GM19372 (cell line): ENCODE data around the gene DTNB.
A peak's percentile ranks its signal among the peaks of the same experiment; 100 is the strongest.

Source experiments
- ATAC-seq: cut with Tn5 transposase; IDR thresholded peaks from one replicate; pipeline ENCODE4 v1.9.1; 2021; ENCODE audit warnings: mild to moderate bottlenecking, low read depth, moderate library complexity; ENCODE audit not compliant: unreplicated experiment

DTNB gene

DNA sequence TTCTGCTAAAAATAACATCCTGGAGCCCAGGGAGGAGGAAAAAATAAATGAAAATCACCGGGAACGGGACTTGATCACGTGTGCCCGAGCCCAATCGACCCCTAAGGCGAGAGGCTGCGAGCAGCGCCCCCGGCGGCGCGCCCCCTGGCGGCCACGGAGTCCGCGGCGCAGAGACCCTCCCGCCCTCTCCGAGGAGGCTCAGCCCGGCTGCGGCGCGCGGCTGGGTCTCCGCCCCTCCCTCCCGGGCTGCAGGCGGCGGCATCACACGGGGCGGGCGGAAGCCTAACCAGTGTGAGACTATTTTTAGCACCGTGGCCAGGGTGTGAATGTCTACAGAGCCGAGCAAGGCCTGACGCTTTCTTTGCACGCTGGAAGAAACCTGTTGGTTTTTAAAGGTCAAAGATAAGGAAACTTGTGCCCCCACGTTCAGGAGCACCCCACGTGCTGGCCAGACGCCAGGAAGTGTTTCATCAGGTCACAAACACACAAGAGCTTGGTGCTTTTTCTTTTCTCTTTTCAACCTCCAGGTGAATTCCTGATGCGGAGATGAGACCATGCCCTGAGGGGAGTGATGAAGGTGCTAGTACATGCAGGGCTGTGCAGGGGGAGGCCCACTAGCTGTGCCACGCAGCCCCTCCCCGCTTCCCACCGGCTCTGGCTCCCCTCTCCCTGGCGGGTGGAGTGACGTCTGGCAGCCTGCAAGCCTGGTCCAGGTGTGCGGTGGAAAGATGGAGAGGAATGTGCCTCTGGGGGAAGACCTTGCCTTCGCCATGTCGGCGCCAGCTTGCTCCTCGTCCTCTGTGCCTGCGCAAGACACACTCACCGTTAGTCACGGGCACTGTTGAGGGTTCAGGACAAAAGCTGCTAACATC is 296.4 kb downstream of the DTNB start:
- peak; percentile 97 for ATAC-seq

GRCh38 chr2:25375989-25376545 is 297.3 kb downstream of the DTNB start:
- ATAC-seq, result no peak

GRCh38 chr2:25375371-25375988 is 297.9 kb downstream of the DTNB start:
- no peak for ATAC-seq

DNA sequence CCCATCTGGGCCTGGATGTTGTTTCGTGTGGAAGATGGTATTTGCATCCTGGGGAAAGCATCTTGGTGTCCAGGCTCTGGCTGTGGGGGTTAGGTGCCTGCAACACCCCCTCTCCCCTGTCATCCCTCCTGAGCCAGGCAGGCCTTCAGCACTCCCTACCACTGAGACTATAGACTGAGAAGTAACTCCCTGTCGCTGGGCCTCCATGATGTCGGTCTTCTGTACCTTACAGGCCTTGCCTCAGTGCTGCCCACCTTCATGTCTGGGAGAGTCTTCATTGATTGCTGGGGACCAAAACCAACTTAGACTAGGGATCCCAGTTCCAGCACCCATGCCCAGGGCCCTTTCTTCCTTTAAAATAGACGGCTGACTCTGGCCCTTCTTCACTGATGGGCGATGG is 298.6 kb downstream of the DTNB start:
- ATAC-seq, result no peak

DNA sequence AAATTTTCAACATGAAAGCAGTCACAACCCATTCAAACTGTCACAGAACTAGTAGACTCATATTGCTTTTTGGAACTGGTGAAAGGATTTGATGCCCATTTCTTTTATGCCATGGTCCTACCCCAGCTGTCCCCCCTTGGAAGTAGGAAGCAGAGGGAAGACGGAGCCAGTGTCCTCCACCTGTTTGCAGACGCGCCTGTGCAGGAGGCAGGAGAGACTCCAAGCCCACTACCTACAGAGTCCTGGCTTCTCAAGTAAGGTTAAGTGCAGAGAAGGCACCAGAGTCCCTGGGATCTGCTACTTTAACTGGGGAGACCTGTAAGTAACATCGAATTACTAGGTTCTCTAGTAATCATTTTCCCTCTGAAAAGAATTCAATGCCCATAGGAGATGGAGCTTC is 299.0 kb downstream of the DTNB start:
- ATAC-seq, result no peak

GRCh38 chr2:25373269-25373981 is 300.0 kb downstream of the DTNB start:
- no peak for ATAC-seq

DNA sequence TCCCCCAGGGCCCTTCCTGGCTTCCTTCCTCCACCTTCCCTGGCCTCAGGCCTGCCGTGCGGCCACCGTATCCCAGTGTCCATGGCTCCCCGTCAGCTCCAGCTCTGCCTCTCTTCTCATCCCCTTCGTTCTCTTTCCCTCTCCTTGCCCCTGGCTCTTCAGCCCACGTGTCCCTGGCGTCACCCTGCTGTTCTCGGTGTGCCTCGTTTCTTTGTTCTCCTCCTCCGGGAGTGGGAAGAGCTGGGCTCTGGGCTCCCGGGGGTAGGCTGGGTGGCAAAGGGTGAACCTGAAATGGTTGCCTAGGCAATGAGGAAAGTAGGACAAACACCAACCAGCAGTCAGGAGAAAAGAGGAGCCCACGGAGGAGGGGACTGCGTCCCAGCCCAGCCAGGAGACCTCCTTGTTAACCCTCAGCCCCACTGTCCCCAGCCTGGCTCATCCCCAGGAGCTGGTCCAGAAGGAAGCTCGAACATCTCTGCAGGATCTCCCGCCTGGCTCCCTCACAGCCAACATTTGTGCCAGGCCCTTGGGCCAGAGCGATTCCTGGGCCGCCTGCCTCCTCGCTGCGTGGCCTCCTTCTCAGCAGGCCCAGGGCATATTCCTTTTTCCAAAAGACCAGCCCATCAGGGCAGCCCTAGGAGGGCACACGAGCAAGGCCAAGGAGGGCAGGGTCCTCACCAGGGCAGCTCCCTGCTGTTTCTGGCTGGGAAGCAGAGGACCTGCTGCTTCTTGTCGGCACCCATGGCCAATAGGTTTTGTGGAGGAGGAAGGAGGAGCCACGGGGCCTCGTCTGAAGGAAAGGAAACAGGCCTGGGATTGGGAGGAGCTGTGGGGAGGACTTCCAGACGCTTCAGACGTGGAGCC is 300.7 kb downstream of the DTNB start:
- ATAC-seq, result no peak

- ATAC-seq, result no peak
Observed at GRCh38 chr2:25371253-25372241, 301.8 kb downstream of the DTNB start.

- ATAC-seq, result no peak
Observed at GRCh38 chr2:25369876-25370275, 303.5 kb downstream of the DTNB start.

DNA sequence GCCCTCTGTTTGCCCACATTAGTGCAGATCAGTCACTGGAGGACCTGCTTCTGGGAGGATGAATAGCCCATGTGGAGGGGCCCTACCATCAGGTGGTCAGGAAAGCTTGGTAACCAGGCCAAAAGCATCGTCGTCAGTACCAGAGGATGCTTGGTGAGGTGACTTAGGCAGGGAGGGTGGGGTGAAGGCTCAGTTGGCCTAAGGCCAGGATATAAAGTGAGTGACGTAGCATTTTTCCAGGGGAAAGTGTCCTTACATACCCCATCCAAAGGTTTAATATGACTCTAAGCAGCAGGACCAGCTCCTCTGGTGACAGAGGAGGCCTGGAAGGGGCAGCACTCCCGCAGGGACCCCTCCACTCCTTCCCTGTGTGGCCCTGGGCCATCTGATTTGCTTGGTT is 303.9 kb downstream of the DTNB start:
- ATAC-seq, result no peak

DNA sequence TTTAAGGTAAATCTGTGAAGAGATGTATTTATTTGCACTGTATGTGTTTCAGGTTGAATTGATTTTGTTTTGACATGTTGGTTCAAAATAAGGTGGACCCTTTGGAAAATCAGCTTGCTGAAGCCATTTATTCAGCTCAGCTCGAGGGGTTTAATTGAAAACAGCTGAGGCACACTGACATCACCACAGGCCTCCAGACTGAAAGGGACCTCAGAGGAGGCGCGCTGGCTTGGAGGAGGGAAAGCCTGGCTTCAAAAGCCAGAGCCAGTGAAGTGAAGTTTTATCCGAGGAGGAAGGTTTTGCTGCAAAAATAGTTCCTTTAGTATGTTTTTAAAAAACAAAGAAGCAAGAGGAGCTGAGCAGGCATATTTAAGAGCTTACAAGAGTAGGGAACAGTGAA is 304.7 kb downstream of the DTNB start:
- no peak for ATAC-seq

DNA sequence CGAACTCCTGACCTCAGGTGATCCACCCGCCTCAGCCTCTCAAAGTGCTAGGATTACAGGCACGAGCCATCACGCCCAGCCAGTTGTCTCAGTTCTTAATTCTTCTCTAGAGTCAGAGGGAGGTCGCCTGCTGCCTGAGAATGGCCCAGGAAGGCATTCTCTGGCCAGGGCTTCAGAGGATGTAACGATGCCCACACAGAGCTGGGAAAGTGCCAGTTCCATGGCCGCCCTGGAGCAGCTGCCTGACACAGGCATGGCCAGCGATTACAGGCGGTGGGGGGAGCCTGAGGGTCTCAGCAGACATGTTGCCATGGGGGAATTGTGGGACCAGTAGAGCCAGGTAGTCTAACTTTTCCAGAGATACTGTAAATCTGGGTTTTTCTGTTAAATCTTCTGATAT is 306.1 kb downstream of the DTNB start:
- ATAC-seq, result no peak

DNA sequence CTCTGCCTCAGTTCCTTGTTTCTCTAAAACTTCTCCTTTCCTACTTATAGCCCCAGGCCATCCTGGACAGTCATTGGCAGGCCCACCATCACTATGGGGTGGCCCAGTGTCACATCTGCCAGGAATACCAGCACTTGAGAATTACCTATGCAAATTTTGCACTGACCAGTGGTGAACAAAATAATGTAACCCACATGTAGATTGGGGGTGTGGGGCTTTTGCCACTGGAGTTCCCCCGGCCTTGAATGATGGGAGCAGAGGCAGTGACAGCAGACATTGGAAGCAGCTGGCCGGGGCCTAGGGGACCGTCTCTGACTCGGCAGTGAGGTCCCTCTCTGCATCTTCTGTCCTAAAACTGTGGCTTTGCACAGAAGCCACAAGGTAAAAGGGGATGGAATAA is 306.7 kb downstream of the DTNB start:
- no peak for ATAC-seq

DNA sequence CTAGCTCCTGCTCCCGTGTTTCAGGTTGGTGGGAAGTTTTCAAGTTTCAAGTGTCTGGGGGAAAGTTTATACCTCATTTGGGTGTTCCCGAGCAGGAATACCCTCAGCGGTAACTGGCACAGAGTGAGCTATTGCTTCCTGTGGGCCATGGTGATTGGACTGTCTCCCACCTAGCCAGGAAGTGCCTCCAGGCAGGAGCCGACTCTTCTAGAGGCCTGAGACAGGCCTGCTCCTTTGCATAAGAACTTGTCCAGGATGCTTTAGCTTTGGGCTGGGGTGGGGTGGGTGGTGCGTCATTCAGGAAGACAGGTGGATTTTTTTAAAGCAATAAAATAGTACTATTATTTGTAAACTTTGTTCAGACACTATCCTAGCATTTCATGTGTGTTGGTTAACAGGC is 308.1 kb downstream of the DTNB start:
- ATAC-seq, result no peak

- ATAC-seq, result no peak
Observed at GRCh38 chr2:25363733-25364132, 309.6 kb downstream of the DTNB start.

- peak; percentile 63 for ATAC-seq
Observed at GRCh38 chr2:25362434-25363145, 310.8 kb downstream of the DTNB start.

GRCh38 chr2:25362049-25362433 is 311.3 kb downstream of the DTNB start:
- peak; percentile 89 for ATAC-seq

DNA sequence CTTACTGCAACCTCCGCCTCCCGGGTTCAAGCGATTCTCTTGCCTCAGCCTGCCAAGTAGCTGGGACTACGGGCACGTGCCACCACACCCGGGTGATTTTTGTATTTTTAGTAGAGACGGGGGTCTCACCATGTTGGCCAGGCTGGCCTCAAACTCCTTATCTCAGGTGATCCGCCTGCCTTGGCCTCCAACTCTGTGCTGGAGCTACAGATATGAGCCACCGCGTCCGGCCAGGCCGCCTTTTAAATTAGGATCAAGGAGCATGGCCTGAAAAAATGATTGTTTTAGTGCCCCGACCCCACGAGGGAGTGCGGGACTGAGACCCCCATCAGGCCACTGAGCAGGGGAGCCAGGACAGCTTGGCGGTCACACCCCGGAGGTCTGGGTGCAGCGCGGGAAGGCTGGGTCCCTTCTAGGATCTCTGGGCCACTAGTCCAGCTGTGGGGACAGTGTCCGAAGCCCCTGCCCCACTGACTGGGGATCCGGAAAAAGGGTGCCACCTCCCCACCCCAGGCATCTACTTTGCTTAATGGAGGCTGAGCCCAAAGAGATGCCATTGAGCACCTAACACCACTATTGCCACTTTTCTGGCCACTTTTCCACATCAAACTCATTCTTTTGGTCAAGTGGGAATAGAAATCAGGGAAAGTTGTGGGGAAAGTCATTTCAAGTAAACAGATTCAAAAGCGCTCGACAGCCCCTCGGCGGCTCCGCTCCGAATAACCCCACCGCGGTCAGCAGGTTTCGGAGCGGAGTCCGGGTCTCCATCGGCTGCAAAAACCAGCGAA is 311.9 kb downstream of the DTNB start:
- ATAC-seq, result no peak
